NOMO-1 (cell line): ENCODE measurements around the gene MTR.

Experiments used
- DNase-seq, 2 experiments: peaks; one replicate each; lab custom pipeline; 2025; ENCODE audit not compliant: unreplicated experiment in 2 of 2; lab: John Stamatoyannopoulos, UW

Gene MTR

GRCh38 chr1:236773919-236774318 is 21.2 kb upstream of the MTR start:
- DNase-seq, result no peak

DNA sequence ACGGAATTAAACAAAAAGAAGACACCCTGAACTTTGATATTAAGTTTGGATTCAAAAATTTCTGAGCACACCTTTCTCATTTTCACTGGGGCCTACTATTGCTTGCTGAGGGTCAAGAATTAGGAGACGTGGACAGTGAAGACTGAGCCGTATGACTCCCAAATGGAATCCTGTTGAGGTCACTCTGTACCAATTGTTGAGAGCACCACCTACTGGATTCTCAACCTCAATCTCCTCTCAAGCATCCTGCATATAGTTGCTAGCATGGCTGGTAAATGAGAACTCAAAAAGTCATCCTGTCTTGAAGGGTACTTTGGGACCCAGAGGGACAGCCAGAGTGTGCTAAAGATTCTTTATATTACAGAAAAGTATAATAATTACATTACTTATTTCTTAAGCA is 20.2 kb upstream of the MTR start:
- no peak for DNase-seq

DNA sequence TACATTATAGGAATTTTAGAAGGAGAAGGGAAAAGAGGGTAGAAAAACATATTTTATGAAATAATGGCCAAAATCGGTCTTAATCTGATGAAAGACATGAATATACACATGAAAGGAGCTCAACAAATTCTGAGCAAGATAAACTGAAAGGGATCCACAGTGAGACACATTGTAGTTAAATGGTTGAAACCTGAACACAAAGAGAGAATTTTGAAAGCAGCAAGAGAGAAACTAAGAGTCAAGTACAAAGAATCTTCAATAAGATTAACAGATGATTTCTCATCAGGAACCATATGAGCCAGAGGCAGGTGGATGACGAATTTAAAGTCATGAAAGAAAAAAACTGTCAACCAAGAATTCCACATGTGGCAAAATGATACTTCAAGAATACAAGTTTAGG is 15.8 kb upstream of the MTR start:
- DNase-seq, result no peak

- no peak for DNase-seq
These were observed 9.6 kb upstream of the MTR start for GRCh38 chr1:236785477-236785876.

DNA sequence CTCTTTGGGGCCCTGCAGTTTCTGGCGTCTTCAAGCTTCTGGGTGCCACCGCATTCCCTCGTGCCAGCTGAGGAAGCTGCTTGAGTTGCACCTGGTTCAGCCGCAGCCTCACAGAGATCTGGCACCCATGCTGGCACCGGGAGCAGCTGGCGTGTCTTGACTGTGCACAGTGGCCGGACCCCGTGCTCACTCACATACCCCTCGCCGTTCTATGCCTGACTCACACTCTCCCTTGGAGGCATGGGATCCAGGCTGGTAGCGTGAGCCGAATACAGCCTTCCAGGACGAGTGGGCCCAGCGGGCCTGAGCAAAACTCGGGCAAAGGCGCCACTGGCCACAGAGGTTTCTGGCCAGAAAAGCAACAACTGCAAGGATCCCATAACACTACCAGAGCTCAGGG is 8.6 kb upstream of the MTR start:
- no peak for DNase-seq

DNA sequence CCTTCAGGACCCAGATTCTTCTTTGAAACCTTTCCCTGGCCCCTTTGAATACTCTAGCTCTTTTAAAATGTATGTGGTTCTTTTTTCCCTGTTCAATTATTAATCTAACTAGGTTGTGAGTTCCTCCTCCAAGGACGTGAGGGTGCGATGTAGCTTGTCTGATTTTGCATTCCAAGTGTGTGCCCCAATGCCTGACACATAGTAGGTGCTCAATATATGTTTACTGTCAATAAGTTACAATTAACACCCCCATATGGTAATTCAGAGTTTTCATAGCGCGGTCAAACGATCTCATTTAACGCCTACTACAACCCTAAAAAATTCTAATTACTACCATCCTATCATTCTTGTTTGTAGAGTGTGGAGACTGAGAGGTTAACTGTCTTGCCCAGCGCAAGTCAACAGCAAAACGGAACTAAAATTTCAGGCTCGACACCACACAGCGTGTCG is 482 bp upstream of the MTR start:
- DNase-seq, result no peak

DNA sequence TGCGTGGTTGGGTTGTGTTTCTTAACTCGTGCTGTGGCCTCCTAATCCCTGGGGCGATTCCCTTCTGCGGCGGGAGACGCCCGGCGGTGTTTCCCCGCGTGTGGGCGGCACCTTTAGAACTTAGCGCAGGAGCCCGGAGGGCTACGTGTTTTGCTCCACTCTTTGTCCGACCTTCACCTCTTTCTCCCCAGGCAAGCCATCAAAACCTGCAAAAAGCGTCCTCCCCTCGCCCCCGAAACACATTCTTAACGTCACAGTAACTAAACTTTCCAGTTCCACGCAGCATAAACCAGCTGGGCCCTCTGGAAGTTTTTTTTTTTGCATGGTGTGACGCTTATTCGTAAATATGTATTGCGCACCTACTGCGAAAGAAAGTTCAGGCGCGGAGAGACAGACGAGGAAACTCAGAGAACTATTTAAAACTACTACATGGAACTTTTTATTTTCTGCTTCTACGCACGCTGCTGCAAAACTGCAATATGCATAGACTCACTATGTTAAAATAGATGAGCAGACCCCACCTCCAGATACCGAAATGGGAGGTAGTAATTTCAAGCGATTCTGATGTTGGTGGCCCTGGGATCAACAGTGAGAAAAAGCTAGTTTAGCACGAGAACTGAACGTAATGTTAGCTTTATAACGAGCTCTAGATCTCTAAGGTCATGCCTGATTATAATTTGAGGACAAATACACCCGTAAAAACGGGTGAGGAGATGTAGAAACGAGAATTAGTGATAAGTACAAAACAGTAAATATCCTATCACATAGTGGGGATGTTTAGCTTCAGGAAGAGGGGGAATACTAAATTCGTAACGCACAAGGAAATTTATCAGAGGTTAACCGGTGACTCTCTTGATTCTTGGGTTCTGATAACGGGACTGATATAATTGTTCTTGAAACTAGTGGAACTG is 920 bp downstream of the MTR start:
- DNase-seq, result peak; percentile 5 to 44

DNA sequence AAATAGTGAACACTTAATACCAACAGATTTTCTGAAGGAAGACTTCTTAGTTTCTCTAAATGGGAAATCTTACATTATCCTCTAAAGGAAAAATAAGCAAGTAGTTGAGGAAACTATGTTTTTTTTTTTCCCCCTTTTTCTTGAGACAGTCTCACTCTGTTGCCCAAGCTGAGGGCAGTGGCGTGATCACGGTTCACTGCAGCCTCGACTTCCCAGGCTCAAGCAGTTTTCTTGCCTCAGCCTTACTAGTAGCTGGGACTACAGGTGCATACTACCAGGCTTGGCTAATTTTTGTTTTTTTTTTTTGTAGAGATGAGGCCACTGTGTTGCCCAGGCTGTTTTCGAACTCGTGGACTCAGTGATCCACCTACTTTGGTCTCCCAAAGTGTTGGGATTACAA is 3.9 kb downstream of the MTR start:
- no peak for DNase-seq

DNA sequence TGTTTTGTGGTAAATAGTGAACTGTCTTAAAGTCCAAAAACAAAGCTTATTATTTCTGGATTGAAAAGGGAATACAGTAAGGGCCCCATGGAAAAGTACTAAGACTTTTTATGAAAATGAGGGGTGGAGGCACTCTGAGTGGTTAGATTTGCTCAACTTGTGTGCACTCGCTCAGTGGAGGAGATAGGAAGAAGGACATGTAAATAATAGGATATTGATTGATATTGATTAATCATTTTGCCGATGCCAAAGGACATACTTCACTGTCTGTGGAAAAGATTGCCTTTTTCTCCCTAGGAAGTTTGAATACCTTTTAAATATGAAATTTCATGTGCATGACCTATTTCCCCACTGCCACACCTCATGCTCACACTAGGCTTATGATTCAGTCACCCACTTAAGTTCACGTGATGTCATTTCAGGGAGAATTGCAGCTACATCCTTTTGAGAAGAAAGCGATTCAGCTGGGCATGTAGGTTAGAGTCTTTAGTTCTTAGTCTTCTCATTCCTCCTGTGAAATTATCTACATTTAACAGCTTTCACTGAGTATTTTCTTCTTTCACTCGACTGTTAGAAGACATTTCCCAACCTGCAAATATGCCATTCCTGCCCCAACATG is 5.0 kb downstream of the MTR start:
- no peak for DNase-seq

GRCh38 chr1:236800623-236801022 is 5.5 kb downstream of the MTR start:
- DNase-seq, result no peak

DNA sequence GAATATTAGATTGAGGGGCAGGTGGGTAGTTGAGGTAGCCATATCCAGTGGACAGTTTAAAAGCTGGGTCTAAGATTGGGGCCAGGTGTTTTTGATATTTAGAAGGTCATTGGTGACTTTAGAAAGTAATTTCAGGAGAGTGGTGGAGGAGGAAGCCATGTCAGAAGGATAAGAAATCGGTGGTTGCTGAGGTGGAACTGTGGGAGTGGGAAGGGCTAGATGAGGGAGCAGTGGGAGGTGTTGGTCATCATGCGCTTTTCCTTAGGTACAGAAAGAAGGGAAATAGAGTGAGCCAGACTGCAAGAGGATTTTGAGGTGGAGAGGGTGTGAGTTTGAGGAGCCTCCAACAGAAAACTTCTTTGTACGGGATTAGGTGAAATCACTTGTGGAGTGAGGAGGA is 7.2 kb downstream of the MTR start:
- DNase-seq, result no peak

GRCh38 chr1:236806634-236807033 is 11.5 kb downstream of the MTR start:
- no peak for DNase-seq

DNA sequence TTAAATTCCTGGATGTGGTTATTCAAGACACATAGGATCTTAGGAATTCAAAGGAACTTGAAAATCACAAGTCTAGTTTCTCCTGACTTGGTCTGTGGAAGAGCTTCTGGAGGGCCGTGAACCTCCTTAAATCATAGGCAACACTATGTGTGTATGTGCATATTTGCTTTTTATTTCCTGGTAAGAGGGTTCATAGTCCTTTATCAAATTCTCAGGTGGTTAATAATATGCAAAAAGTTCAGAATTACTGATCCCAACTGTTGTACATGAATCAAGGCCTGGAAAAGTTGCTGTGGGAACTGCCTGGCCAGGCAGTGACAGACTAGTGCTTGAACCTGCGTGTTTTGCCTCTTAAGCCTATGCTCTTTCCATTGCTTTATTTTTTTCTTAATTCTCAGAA is 12.9 kb downstream of the MTR start:
- no peak for DNase-seq

DNA sequence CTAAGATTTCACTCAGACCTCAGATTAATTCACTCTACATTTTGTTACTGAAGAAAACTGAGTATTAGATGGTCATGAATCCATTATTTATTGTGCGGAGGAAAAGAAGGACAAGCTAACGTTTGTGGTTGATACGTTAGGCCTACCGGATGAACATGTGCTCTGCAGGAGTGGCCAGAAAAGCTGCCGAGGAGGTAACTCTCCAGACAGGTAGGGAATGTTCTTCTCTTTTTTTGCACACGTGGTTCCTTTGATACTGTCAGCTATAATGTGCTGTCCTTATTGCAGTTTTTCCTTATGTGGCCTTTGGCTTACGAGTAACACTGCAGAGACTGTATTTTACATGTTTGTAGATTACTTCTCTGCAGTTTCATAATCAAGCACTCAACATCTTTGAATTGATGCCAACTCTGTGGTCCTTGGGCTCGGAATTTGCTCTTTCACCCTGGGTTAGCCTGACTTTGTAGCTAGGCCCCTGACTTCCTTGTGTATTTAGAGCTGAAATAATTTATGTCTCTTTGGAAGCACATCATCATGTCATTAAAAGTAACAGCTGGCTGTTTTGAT is 13.6 kb downstream of the MTR start:
- no peak for DNase-seq

DNA sequence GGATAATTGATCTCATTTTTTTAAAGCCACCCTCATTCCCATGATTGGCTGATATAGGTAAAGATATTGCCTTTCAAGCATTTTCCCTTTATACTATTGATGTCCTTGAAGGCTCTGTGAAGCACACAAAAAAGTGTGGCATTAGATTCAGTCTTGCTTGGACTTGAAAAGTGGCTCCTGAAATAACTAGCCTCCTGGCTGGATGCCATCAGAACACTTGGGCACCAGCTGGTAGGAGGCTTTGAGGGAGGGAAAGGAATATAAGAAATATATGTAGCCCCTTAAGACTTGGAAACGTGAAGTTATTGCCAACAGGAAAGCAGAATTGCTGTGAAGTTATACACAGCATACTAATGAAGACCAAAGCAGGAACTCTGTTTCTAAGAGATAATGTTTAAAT is 14.1 kb downstream of the MTR start:
- no peak for DNase-seq

GRCh38 chr1:236810018-236810417 is 14.9 kb downstream of the MTR start:
- no peak for DNase-seq

GRCh38 chr1:236812334-236813030 is 17.4 kb downstream of the MTR start:
- no peak for DNase-seq

DNA sequence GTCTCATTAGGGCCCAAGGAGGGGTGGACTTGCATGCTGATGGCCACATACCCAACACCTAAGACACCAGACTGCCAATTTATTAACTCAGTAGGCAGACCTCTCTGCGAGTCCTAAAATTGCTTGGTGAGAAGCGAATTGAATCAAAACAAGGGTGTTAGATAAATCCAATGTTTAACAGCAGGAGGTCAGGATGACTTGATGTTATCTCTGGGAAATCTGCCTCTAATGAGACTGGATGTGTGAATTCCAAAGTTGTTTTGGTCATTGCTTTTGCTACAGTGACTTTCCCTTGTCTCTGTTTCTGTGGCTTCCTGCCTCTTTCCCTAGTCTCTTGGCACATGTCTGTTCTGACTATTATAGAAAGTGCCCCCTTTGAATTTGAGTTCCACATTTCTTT is 20.8 kb downstream of the MTR start:
- no peak for DNase-seq

DNA sequence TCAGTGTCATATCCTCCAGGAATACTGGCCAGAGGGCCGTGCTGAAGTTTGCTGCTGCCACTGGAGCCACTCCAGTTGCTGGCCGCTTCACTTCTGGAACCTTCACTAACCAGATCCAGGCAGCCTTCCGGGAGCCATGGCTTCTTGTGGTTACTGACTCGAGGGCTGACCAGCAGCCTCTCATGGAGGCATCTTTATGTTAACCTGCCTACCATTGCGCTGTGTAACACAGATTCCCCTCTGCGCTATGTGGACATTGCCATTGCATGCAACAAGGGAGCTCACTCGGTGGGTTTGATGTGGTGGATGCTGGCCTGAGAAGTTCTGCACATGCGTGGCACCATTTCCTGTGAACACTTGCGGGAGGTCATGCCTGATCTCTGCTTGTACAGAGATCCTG is 24.8 kb downstream of the MTR start:
- DNase-seq, result no peak

- DNase-seq, result no peak
These were observed 26.1 kb downstream of the MTR start for GRCh38 chr1:236821091-236821627.

DNA sequence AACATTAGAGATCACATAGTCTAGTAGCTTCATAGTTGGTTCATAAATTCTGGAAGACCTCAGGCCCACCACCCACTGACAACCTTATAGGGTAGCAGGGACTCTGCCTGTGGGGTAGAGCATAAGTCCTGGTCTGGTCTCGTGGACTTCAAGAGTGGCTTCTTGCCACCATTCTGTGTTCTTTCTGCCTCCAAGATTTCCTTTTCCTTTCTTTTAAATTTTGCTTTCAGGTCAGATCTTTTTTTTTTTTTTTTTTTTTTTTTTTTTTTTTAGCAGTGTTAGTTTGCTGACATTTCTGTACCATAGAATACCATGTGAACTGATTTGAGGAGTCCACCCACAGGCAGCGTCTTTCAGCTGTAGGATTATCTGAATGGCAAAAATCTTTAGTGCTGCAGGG is 28.5 kb downstream of the MTR start:
- no peak for DNase-seq
